GM23248 (cell line): Measurements from ENCODE around the gene ACOT11.

ENCODE experiments used
- EZH2 ChIP-seq: fragments of 200-600 bp; sonication (generic); IDR thresholded peaks from 2 replicates; pipeline ENCODE4 v1.6.1; 2018; ENCODE audit warnings: antibody characterized with exemption, mild to moderate bottlenecking; ENCODE audit not compliant: insufficient read depth, poor library complexity, severe bottlenecking
- EZH2phosphoT487 ChIP-seq: fragments of 200-600 bp; sonication (generic); IDR thresholded peaks from 2 replicates; pipeline ENCODE4 v1.6.1; 2018; ENCODE audit warnings: antibody characterized with exemption, moderate library complexity, mild to moderate bottlenecking, low read depth; ENCODE audit not compliant: insufficient read depth

- TF ChIP-seq EZH2 (no peak), EZH2phosphoT487 (no peak)
These were observed 2.0 kb upstream of the ACOT11 start for GRCh38 chr1:54545916-54546635.
